ENCODE data around the gene ZWILCH.

The ZWILCH gene

GRCh38 chr15:66572146-66572545 is 67.0 kb downstream of the ZWILCH start:
- TF ChIP-seq CTCF (IDR thresholded peaks at IDR 0.05), result no peak
- peak; percentile 56 for DNase-seq (ENCODE audit: low spot score)
- Histone ChIP-seq H3K4me3 (no peak overlapping the region), H3K27ac (no peak overlapping the region)

GRCh38 chr15:66573348-66573718 is 68.2 kb downstream of the ZWILCH start:
- Histone ChIP-seq H3K27ac (no peak overlapping the region), H3K4me3 (no peak overlapping the region)
- no peak for TF ChIP-seq CTCF (IDR thresholded peaks at IDR 0.05)
- DNase-seq (ENCODE audit: low spot score), result peak; percentile 36

GRCh38 chr15:66573719-66574595 is 68.8 kb downstream of the ZWILCH start:
- Histone ChIP-seq H3K27ac (no peak overlapping the region), H3K4me3 (no peak overlapping the region)
- TF ChIP-seq CTCF (IDR thresholded peaks at IDR 0.05), result no peak
- DNase-seq (ENCODE audit: low spot score), result peak; percentile 9

GRCh38 chr15:66574596-66574950 is 69.4 kb downstream of the ZWILCH start:
- TF ChIP-seq CTCF (IDR thresholded peaks at IDR 0.05), result no peak
- Histone ChIP-seq H3K4me3 (no peak overlapping the region), H3K27ac (no peak overlapping the region)
- no peak for DNase-seq (ENCODE audit: low spot score)

- Histone ChIP-seq H3K27ac (no peak overlapping the region), H3K4me3 (no peak overlapping the region)
- DNase-seq (ENCODE audit: low spot score), result no peak
- no peak for TF ChIP-seq CTCF (IDR thresholded peaks at IDR 0.05)
Observed at GRCh38 chr15:66578286-66578875, 73.3 kb downstream of the ZWILCH start.

GRCh38 chr15:66580643-66581042 is 75.5 kb downstream of the ZWILCH start:
- H3K27ac ChIP-seq, result peak overlapping the region in 1 of 2 donors; percentile 43
- TF ChIP-seq CTCF (IDR thresholded peaks at IDR 0.05), result no peak
- H3K4me3 ChIP-seq, result no peak overlapping the region
- DNase-seq (ENCODE audit: low spot score), result no peak

All from coronary artery (tissue), 2 donors.